Measurements from ENCODE around the gene IKZF5. TPM values are rescaled to one million over a fixed set of nuclear protein-coding genes. Genes with fewer than 3 reads are reported as not detected.
A peak's percentile ranks its signal among the peaks of the same experiment; 100 is the strongest.

Gene IKZF5
- total RNA-seq, 1 experiment from 2014 or later = 7.9 TPM

DNA sequence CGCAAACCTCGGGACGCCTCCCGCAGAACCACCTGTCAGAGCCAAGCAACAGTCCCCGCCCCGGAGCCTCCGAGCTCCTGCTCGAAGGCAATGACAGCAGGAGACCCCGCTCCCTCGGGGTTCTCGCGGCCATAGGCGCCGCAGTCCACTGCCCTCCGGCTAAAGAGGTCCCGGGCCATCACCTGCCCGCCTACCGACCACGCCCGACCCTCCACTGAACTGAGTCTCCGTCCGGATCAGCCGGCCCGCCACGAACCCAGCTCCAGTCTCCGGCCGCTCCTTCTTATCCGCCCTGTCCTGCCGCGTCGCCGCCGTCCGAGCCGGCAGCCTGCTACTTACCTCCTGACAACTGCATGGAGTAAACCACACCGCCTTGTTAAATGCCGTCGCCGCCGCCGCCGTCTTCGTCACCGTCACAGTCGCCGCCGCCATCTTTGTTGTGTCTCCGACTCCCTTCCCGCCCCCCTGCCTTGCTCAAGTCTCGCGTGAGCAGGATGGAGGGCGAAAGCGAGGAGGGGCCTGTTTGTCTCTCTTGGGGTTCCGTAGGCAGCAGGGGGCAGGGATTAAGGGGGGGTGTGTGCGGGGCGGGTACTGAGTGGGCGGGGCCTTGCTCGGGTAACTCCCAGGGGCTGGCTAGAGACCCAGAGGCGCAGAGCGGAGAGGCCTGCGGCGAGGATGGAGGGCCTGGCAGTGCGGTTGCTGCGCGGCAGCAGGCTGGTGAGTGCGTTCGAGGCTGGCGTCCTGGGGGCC, at the start of gene IKZF5, which contains the start of gene ACADSB (continued):
- TF ChIP-seq, protein P1, sequence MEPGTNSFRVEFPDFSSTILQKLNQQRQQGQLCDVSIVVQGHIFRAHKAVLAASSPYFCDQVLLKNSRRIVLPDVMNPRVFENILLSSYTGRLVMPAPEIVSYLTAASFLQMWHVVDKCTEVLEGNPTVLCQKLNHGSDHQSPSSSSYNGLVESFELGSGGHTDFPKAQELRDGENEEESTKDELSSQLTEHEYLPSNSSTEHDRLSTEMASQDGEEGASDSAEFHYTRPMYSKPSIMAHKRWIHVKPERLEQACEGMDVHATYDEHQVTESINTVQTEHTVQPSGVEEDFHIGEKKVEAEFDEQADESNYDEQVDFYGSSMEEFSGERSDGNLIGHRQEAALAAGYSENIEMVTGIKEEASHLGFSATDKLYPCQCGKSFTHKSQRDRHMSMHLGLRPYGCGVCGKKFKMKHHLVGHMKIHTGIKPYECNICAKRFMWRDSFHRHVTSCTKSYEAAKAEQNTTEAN (CRISPR knock-in tag; IDR thresholded peaks at IDR 0.05) = no peak
- TF ChIP-seq GTF2I (CRISPR knock-in tag; conservative IDR thresholded peaks at IDR 0.05) (no peak), HMGA2 (CRISPR knock-in tag; IDR thresholded peaks at IDR 0.05) (no peak), JUN (CRISPR knock-in tag; IDR thresholded peaks at IDR 0.05) (no peak; the same call in 1 of the 2 replicates), ZNF396 (CRISPR knock-in tag; IDR thresholded peaks at IDR 0.05; ENCODE audit: borderline replicate concordance) (no peak), FOXK1 (CRISPR knock-in tag; IDR thresholded peaks at IDR 0.05) (peak; percentile 98)
- TF ChIP-seq, protein P2, sequence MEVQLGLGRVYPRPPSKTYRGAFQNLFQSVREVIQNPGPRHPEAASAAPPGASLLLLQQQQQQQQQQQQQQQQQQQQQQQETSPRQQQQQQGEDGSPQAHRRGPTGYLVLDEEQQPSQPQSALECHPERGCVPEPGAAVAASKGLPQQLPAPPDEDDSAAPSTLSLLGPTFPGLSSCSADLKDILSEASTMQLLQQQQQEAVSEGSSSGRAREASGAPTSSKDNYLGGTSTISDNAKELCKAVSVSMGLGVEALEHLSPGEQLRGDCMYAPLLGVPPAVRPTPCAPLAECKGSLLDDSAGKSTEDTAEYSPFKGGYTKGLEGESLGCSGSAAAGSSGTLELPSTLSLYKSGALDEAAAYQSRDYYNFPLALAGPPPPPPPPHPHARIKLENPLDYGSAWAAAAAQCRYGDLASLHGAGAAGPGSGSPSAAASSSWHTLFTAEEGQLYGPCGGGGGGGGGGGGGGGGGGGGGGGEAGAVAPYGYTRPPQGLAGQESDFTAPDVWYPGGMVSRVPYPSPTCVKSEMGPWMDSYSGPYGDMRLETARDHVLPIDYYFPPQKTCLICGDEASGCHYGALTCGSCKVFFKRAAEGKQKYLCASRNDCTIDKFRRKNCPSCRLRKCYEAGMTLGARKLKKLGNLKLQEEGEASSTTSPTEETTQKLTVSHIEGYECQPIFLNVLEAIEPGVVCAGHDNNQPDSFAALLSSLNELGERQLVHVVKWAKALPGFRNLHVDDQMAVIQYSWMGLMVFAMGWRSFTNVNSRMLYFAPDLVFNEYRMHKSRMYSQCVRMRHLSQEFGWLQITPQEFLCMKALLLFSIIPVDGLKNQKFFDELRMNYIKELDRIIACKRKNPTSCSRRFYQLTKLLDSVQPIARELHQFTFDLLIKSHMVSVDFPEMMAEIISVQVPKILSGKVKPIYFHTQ (CRISPR knock-in tag; IDR thresholded peaks at IDR 0.05) = no peak
- TF ChIP-seq, protein P3, sequence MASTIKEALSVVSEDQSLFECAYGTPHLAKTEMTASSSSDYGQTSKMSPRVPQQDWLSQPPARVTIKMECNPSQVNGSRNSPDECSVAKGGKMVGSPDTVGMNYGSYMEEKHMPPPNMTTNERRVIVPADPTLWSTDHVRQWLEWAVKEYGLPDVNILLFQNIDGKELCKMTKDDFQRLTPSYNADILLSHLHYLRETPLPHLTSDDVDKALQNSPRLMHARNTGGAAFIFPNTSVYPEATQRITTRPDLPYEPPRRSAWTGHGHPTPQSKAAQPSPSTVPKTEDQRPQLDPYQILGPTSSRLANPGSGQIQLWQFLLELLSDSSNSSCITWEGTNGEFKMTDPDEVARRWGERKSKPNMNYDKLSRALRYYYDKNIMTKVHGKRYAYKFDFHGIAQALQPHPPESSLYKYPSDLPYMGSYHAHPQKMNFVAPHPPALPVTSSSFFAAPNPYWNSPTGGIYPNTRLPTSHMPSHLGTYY (CRISPR knock-in tag; IDR thresholded peaks at IDR 0.05) = no peak
- TF ChIP-seq, protein P4, sequence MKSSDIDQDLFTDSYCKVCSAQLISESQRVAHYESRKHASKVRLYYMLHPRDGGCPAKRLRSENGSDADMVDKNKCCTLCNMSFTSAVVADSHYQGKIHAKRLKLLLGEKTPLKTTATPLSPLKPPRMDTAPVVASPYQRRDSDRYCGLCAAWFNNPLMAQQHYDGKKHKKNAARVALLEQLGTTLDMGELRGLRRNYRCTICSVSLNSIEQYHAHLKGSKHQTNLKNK (CRISPR knock-in tag; IDR thresholded peaks at IDR 0.05) = no peak
- TF ChIP-seq, protein P5, sequence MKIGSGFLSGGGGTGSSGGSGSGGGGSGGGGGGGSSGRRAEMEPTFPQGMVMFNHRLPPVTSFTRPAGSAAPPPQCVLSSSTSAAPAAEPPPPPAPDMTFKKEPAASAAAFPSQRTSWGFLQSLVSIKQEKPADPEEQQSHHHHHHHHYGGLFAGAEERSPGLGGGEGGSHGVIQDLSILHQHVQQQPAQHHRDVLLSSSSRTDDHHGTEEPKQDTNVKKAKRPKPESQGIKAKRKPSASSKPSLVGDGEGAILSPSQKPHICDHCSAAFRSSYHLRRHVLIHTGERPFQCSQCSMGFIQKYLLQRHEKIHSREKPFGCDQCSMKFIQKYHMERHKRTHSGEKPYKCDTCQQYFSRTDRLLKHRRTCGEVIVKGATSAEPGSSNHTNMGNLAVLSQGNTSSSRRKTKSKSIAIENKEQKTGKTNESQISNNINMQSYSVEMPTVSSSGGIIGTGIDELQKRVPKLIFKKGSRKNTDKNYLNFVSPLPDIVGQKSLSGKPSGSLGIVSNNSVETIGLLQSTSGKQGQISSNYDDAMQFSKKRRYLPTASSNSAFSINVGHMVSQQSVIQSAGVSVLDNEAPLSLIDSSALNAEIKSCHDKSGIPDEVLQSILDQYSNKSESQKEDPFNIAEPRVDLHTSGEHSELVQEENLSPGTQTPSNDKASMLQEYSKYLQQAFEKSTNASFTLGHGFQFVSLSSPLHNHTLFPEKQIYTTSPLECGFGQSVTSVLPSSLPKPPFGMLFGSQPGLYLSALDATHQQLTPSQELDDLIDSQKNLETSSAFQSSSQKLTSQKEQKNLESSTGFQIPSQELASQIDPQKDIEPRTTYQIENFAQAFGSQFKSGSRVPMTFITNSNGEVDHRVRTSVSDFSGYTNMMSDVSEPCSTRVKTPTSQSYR (CRISPR knock-in tag; IDR thresholded peaks at IDR 0.05) = no peak
- TF ChIP-seq, protein P6, sequence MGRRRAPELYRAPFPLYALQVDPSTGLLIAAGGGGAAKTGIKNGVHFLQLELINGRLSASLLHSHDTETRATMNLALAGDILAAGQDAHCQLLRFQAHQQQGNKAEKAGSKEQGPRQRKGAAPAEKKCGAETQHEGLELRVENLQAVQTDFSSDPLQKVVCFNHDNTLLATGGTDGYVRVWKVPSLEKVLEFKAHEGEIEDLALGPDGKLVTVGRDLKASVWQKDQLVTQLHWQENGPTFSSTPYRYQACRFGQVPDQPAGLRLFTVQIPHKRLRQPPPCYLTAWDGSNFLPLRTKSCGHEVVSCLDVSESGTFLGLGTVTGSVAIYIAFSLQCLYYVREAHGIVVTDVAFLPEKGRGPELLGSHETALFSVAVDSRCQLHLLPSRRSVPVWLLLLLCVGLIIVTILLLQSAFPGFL (CRISPR knock-in tag; IDR thresholded peaks at IDR 0.05; ENCODE audit: borderline replicate concordance) = no peak

DNA sequence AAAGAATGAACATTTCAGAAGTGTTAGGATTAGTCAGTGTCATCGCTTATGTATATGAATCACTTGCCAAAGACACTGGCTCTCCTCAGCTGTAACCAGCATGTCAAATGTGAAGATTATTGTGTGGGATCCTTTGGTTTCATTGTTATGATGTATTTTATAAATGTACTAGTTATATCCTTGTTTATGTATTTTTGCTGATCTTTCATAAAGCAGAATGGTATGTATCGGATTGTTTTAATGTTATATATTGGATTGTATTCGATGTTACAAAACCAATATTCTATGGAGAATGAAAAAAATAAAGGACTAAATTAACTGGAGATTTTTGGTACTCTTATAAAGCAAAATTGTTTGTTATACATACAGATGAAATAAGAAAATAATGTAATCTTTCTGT, 49.4 kb upstream of the IKZF5 start:
- Mint-ChIP-seq H3K9me3 (0 out of 2 replicates have a peak, but pooled peaks cover 3% of the 10 kb centered on the region), H3K36me3 (peaks cover 3% of the 10 kb centered on the region; the same call in 1 of the 2 replicates), H3K27me3 (ENCODE audit: low read depth) (no peaks in the 10 kb centered on the region; the same call in 1 of the 2 replicates), H3K4me3 (no peak overlapping the region), H3K4me1 (no peaks in the 10 kb centered on the region), H3K27ac (no peak overlapping the region)
- ChIA-PET CTCF (interaction anchor here (1.5 kb wide), 1 partner anchor 15 kb away, joined by 4 read pairs; no protein-coding TSS in a partner anchor), POLR2A (no interaction called here)
- DNase-seq (ENCODE audit: low spot score) (no peak), ATAC-seq (no peak)
- no peak for TF ChIP-seq FOXK1 (CRISPR knock-in tag; IDR thresholded peaks at IDR 0.05)
- TF ChIP-seq, protein P7, sequence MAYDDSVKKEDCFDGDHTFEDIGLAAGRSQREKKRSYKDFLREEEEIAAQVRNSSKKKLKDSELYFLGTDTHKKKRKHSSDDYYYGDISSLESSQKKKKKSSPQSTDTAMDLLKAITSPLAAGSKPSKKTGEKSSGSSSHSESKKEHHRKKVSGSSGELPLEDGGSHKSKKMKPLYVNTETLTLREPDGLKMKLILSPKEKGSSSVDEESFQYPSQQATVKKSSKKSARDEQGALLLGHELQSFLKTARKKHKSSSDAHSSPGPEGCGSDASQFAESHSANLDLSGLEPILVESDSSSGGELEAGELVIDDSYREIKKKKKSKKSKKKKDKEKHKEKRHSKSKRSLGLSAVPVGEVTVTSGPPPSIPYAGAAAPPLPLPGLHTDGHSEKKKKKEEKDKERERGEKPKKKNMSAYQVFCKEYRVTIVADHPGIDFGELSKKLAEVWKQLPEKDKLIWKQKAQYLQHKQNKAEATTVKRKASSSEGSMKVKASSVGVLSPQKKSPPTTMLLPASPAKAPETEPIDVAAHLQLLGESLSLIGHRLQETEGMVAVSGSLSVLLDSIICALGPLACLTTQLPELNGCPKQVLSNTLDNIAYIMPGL (CRISPR knock-in tag; IDR thresholded peaks at IDR 0.05) = no peak
- no peak for TF ChIP-seq NFATC4 (CRISPR knock-in tag; IDR thresholded peaks at IDR 0.05)
- TF ChIP-seq, protein P8, sequence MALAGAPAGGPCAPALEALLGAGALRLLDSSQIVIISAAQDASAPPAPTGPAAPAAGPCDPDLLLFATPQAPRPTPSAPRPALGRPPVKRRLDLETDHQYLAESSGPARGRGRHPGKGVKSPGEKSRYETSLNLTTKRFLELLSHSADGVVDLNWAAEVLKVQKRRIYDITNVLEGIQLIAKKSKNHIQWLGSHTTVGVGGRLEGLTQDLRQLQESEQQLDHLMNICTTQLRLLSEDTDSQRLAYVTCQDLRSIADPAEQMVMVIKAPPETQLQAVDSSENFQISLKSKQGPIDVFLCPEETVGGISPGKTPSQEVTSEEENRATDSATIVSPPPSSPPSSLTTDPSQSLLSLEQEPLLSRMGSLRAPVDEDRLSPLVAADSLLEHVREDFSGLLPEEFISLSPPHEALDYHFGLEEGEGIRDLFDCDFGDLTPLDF (CRISPR knock-in tag; IDR thresholded peaks at IDR 0.05) = no peak
- TF ChIP-seq, protein P9, sequence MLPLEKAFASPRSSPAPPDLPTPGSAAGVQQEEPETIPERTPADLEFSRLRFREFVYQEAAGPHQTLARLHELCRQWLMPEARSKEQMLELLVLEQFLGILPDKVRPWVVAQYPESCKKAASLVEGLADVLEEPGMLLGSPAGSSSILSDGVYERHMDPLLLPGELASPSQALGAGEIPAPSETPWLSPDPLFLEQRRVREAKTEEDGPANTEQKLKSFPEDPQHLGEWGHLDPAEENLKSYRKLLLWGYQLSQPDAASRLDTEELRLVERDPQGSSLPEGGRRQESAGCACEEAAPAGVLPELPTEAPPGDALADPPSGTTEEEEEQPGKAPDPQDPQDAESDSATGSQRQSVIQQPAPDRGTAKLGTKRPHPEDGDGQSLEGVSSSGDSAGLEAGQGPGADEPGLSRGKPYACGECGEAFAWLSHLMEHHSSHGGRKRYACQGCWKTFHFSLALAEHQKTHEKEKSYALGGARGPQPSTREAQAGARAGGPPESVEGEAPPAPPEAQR (CRISPR knock-in tag; IDR thresholded peaks at IDR 0.05) = no peak
- TF ChIP-seq SMAD3 (CRISPR knock-in tag; IDR thresholded peaks at IDR 0.05; ENCODE audit: borderline replicate concordance) = no peak
- TF ChIP-seq, protein P4 (CRISPR knock-in tag; IDR thresholded peaks at IDR 0.05) = no peak
- TF ChIP-seq, protein P10, sequence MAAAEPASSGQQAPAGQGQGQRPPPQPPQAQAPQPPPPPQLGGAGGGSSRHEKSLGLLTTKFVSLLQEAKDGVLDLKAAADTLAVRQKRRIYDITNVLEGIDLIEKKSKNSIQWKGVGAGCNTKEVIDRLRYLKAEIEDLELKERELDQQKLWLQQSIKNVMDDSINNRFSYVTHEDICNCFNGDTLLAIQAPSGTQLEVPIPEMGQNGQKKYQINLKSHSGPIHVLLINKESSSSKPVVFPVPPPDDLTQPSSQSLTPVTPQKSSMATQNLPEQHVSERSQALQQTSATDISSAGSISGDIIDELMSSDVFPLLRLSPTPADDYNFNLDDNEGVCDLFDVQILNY (CRISPR knock-in tag; IDR thresholded peaks at IDR 0.05) = no peak
